Endothelial cell (in vitro differentiated cells): ENCODE data around the gene ZNF518B. TPM values are rescaled to one million over a fixed set of nuclear protein-coding genes. Genes with fewer than 3 reads are reported as not detected.

Experiments used
- DNase-seq: peaks from one replicate; pipeline ENCODE4 v3.0.0; 2021; ENCODE audit warnings: low spot score
- H3K27ac Mint-ChIP-seq: one replicate; pipeline ENCODE4 v1.8.0; 2021; ENCODE audit warnings: mixed read lengths, inconsistent platforms; ENCODE audit not compliant: unreplicated experiment
- H3K27me3 Mint-ChIP-seq: one replicate; pipeline ENCODE4 v1.8.0; 2021; ENCODE audit warnings: mild to moderate bottlenecking, moderate library complexity, mixed read lengths, inconsistent platforms; ENCODE audit not compliant: unreplicated experiment
- H3K36me3 Mint-ChIP-seq: one replicate; pipeline ENCODE4 v1.8.0; 2021; ENCODE audit warnings: mild to moderate bottlenecking, low read depth, mixed read lengths, inconsistent platforms; ENCODE audit not compliant: unreplicated experiment
- H3K4me1 Mint-ChIP-seq: one replicate; pipeline ENCODE4 v1.8.0; 2021; ENCODE audit warnings: mild to moderate bottlenecking, mixed read lengths, inconsistent platforms; ENCODE audit not compliant: unreplicated experiment
- H3K4me3 Mint-ChIP-seq: one replicate; pipeline ENCODE4 v1.8.0; 2021; ENCODE audit warnings: mild to moderate bottlenecking, mixed read lengths, inconsistent platforms; ENCODE audit not compliant: unreplicated experiment
- H3K9me3 Mint-ChIP-seq: one replicate; pipeline ENCODE4 v1.8.0; 2021; ENCODE audit warnings: mixed read lengths, inconsistent platforms; ENCODE audit not compliant: unreplicated experiment
- total RNA-seq: library from RNA; stranded (reverse); fragmentation: NEBNext Ultra II Directional; extraction: Animal tissue kit (Norgen Biotek cat#: 25700); gene quantifications from one replicate; pipeline ENCODE4 v1.2.1, GENCODE V29; 2021; ENCODE audit not compliant: unreplicated experiment
- TF ChIP-seq, protein P1 (sequence below): fragments of 200-600 bp; sonication (generic); IDR thresholded peaks from one replicate; pipeline ENCODE4 v1.5.0; 2021; ENCODE audit warnings: antibody characterized with exemption; ENCODE audit not compliant: unreplicated experiment

Gene ZNF518B
- total RNA-seq, 1 donor from 2014 or later = 44.0 TPM

DNA sequence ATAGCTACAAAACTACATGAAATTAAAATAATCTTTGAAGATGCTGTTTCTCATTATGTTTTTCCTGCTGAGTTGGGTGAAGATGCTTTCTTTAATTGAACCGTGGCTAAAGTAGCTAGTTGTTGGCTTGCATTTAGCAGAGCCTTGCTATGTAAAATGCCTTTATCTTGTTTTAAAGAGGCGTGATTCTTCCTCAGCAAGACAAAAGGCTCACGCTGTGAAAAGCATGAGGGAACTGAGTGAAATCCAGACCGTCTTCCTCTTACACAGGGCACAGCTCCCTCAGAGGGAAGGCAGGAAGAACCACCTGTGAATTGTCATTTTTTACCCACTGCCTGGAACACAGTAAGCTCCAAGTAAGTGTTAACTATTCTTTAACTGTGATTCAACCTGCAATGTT lies 39.0 kb upstream of the ZNF518B start:
- H3K4me3 Mint-ChIP-seq = no peak overlapping the region
- H3K9me3 Mint-ChIP-seq = no peaks in the 10 kb centered on the region
- no peak overlapping the region for H3K27ac Mint-ChIP-seq
- peaks cover 8% of the 10 kb centered on the region for H3K27me3 Mint-ChIP-seq
- DNase-seq = no peak
- peaks cover 24% of the 10 kb centered on the region for H3K4me1 Mint-ChIP-seq
- TF ChIP-seq, protein P1, sequence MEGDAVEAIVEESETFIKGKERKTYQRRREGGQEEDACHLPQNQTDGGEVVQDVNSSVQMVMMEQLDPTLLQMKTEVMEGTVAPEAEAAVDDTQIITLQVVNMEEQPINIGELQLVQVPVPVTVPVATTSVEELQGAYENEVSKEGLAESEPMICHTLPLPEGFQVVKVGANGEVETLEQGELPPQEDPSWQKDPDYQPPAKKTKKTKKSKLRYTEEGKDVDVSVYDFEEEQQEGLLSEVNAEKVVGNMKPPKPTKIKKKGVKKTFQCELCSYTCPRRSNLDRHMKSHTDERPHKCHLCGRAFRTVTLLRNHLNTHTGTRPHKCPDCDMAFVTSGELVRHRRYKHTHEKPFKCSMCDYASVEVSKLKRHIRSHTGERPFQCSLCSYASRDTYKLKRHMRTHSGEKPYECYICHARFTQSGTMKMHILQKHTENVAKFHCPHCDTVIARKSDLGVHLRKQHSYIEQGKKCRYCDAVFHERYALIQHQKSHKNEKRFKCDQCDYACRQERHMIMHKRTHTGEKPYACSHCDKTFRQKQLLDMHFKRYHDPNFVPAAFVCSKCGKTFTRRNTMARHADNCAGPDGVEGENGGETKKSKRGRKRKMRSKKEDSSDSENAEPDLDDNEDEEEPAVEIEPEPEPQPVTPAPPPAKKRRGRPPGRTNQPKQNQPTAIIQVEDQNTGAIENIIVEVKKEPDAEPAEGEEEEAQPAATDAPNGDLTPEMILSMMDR = no peak
- H3K36me3 Mint-ChIP-seq = no peaks in the 10 kb centered on the region

DNA sequence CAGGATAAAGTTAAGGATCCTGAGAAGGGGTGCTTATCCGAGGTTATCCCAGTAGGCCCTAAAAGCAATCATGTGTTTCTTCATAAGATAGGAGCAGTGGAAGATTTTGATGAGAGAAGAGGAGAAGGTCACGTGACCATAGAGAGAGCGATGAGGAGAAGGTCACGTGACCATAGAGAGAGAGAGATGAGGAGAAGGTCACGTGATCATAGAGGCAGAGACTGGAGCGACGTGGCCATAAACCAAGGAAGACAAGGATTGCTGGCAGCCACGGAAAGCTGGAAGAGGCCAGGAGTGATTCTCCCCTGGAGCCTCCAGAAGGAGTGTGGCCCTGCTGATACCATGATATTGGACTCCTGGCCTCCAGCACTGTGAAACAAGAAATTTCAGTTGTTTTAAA lies 38.4 kb upstream of the ZNF518B start:
- Mint-ChIP-seq H3K36me3 (no peaks in the 10 kb centered on the region), H3K4me3 (no peak overlapping the region), H3K27me3 (peaks cover 8% of the 10 kb centered on the region), H3K9me3 (no peaks in the 10 kb centered on the region), H3K27ac (no peak overlapping the region), H3K4me1 (peaks cover 19% of the 10 kb centered on the region)
- no peak for DNase-seq
- TF ChIP-seq, protein P1 = no peak

DNA sequence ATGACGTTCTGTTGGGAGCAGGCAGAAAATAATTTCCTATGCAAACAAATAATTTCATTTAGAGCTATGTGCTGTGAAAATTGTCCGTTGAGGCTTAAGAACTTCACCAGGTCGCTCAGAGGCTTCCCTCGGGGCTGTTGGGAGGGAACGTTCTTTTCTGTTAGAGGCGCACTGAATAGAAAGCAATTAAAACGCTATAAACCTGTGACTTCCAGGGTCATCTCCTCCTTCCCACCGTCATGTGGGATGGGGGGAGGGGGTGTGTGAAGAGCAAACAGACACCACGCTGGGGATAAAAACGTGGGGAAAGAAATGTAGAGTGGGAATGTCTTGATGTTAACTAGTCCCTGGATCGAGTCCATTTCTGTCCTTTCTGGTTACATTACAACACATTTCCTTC lies 35.2 kb upstream of the ZNF518B start:
- peaks cover 16% of the 10 kb centered on the region for H3K4me1 Mint-ChIP-seq

DNA sequence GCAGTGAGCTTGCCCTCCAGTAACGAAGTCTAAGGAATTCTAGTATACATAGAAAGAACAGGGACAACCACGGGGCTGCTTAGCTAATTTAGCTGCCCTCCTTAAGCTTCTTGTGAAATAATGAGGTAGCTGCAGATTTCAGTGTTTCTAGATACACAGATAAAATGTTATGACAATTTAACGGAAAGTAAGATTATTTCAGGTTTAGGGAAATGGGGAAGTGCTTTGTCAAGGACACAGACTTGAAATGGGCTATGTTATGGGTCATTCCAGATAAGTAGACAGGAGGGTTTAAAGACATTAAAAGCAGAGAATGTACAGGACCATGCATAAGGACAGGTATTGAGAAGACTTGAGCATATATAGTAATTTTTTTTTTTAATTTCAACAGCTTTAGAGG lies 34.2 kb upstream of the ZNF518B start:
- DNase-seq = no peak
- TF ChIP-seq, protein P1 = no peak
- no peaks in the 10 kb centered on the region for H3K9me3 Mint-ChIP-seq
- no peaks in the 10 kb centered on the region for H3K36me3 Mint-ChIP-seq
- peaks cover 2% of the 10 kb centered on the region for H3K27me3 Mint-ChIP-seq
- H3K4me3 Mint-ChIP-seq = no peak overlapping the region
- H3K4me1 Mint-ChIP-seq = peaks cover 10% of the 10 kb centered on the region
- H3K27ac Mint-ChIP-seq = no peak overlapping the region

More for the DNA sequence above, 35.2 kb upstream of the ZNF518B start:
- no peak for DNase-seq
- Mint-ChIP-seq H3K27me3 (peaks cover 2% of the 10 kb centered on the region), H3K27ac (no peak overlapping the region), H3K36me3 (no peaks in the 10 kb centered on the region), H3K9me3 (no peaks in the 10 kb centered on the region), H3K4me3 (no peak overlapping the region)
- TF ChIP-seq, protein P1 = no peak

DNA sequence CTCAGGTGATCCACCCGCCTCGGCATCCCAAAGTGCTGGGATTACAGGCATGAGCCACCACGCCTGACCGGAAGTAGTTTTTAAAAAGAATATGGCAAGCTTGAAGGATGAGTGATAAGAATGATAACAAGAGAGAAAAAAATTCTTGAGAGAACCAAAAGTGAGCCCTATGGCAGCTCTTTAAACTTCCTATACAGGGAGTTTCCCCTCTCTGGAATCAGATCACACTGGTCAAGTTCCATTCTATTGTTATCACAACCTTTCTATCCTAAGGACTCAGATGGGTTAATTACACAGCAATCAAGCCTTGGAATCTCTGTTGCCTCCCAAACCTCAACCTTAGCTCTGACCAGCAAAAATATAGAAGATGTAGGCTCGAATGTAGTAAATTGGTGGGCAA lies 33.8 kb upstream of the ZNF518B start:
- no peaks in the 10 kb centered on the region for H3K36me3 Mint-ChIP-seq
- TF ChIP-seq, protein P1 = no peak
- peaks cover 6% of the 10 kb centered on the region for H3K4me1 Mint-ChIP-seq
- peaks cover 2% of the 10 kb centered on the region for H3K27me3 Mint-ChIP-seq
- no peak overlapping the region for H3K27ac Mint-ChIP-seq
- no peak overlapping the region for H3K4me3 Mint-ChIP-seq
- H3K9me3 Mint-ChIP-seq = no peaks in the 10 kb centered on the region
- DNase-seq = no peak
